ENCODE measurements around the gene CST5.

GRCh38 chr20:23857962-23858595 lies 21.5 kb downstream of the CST5 start:
- TF ChIP-seq CTCF (conservative IDR thresholded peaks at IDR 0.05; ENCODE audit: low read length) (no peak), EZH2phosphoT487 (IDR thresholded peaks at IDR 0.05; ENCODE audit: borderline replicate concordance, low read depth, low read length) (no peak)

Measured in OCI-LY7 (cell line).